Activated naive CD4-positive, alpha-beta T cell treated with anti-CD3 and anti-CD28 coated beads, Interleukin-2, amount 10 ng/mL, durations not matched to agents 7 days and 5 days (primary cell): ENCODE results near the gene NAGS.

Experiments used
- CTCF ChIA-PET: fragments of 350-600 bp; sonication (Branson Sonifier 250); formaldehyde crosslinking; loops from one replicate; lab custom pipeline; 2021; ENCODE audit warnings: antibody characterized with exemption; lab: Charles Lee
- DNase-seq: peaks from one replicate; pipeline ENCODE4 v3.0.0-alpha.2; 2020
- H3K27ac Mint-ChIP-seq: one replicate; pipeline ENCODE4 v1.8.0; 2021; ENCODE audit warnings: mild to moderate bottlenecking, moderate library complexity, mixed read lengths
- H3K27me3 Mint-ChIP-seq: one replicate; pipeline ENCODE4 v1.8.0; 2021; ENCODE audit warnings: mild to moderate bottlenecking, mixed read lengths
- H3K36me3 Mint-ChIP-seq: one replicate; pipeline ENCODE4 v1.8.0; 2021; ENCODE audit warnings: mixed read lengths
- H3K4me1 Mint-ChIP-seq: one replicate; pipeline ENCODE4 v1.8.0; 2021; ENCODE audit warnings: mixed read lengths
- H3K4me3 Mint-ChIP-seq: one replicate; pipeline ENCODE4 v1.8.0; 2021; ENCODE audit warnings: mild to moderate bottlenecking, moderate library complexity, mixed read lengths
- H3K9me3 Mint-ChIP-seq: one replicate; pipeline ENCODE4 v1.8.0; 2021; ENCODE audit warnings: mixed read lengths

NAGS gene

GRCh38 chr17:44049294-44050060, 45.1 kb downstream of the NAGS start:
- no peaks in the 10 kb centered on the region for H3K27me3 Mint-ChIP-seq
- H3K36me3 Mint-ChIP-seq = peaks cover 36% of the 10 kb centered on the region
- CTCF ChIA-PET = interaction anchor here (1.5 to 1.7 kb wide), 2 partner anchors 9 to 171 kb away, joined by 5 to 6 read pairs; no protein-coding TSS in a partner anchor
- H3K4me1 Mint-ChIP-seq = no peaks in the 10 kb centered on the region
- H3K4me3 Mint-ChIP-seq = no peak overlapping the region
- no peaks in the 10 kb centered on the region for H3K9me3 Mint-ChIP-seq
- no peak for DNase-seq
- H3K27ac Mint-ChIP-seq = no peak overlapping the region

DNA sequence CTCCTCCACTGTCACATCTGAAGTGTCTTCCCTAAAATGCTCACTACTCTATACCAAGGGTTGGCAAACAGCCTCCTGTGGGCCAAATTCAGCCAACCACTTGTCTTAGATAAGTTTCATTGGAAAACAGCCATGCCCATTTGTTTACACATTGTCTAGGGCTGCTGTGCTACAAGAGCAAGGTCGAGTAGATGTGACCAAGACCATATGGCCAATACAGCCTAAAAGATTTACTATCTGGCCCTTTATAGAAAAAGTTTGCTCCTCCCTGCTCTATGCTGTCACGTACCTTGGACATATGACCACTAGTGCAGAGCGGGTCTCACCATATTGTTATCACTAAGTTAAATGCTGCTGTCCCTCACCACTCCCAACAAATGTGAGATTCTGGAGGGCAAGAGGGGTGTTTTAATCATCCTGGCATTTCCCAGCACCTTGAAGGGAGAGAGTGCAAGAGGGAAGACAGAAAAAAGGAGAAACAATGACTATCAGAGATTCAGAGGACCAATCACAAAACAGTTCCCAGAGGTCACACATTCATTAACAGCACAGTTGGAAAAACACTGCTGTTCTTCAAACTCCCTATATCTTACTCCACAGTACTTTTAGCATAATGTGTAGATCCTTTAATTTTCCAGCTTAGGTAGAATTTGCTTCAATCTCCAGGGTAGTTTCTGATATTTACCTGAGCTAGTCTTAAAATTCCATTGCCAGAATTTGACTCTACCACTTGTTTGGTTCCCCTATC, 48.9 kb downstream of the NAGS start:
- no peak for DNase-seq
- CTCF ChIA-PET = no interaction called here
- H3K9me3 Mint-ChIP-seq = no peaks in the 10 kb centered on the region
- peaks cover 35% of the 10 kb centered on the region for H3K36me3 Mint-ChIP-seq
- no peaks in the 10 kb centered on the region for H3K27me3 Mint-ChIP-seq
- H3K27ac Mint-ChIP-seq = no peak overlapping the region
- H3K4me3 Mint-ChIP-seq = no peak overlapping the region
- H3K4me1 Mint-ChIP-seq = no peaks in the 10 kb centered on the region
